Memory B cell (primary cell): Measurements from ENCODE around the gene VPS35L.
"Not testable (repeated sequence)": the region's sequence is repeated elsewhere in the genome, so short reads cannot be mapped to it uniquely, and the experiment has no call there.

Experiments used
- ATAC-seq: fragments of 150-1000 bp; cut with Tn5 transposase; 2 replicates; pipeline ENCODE4 v1.10.0; 2021; ENCODE audit warnings: low read depth, mild to moderate bottlenecking, moderate library complexity
- DNase-seq, 2 donors: peaks; one replicate each; pipeline ENCODE4 v3.0.0; 2022; ENCODE audit warnings: low spot score in 2 of 2
- H3K27ac Mint-ChIP-seq: one replicate; pipeline ENCODE4 v1.8.0; 2022; ENCODE audit warnings: mild to moderate bottlenecking, moderate library complexity, mixed read lengths
- H3K27me3 Mint-ChIP-seq: one replicate; pipeline ENCODE4 v1.8.0; 2022; ENCODE audit warnings: mixed read lengths
- H3K36me3 Mint-ChIP-seq: one replicate; pipeline ENCODE4 v1.8.0; 2022; ENCODE audit warnings: mild to moderate bottlenecking, mixed read lengths
- H3K4me1 Mint-ChIP-seq: one replicate; pipeline ENCODE4 v1.8.0; 2022; ENCODE audit warnings: mixed read lengths
- H3K4me3 Mint-ChIP-seq: one replicate; pipeline ENCODE4 v1.8.0; 2022; ENCODE audit warnings: mild to moderate bottlenecking, moderate library complexity, mixed read lengths
- H3K9me3 Mint-ChIP-seq: one replicate; pipeline ENCODE4 v1.8.0; 2022; ENCODE audit warnings: mixed read lengths

The VPS35L gene

GRCh38 chr16:19523184-19523558, 32.3 kb upstream of the VPS35L start:
- H3K27ac Mint-ChIP-seq: no peak overlapping the region
- H3K9me3 Mint-ChIP-seq: no peaks in the 10 kb centered on the region
- no peaks in the 10 kb centered on the region for H3K27me3 Mint-ChIP-seq
- H3K4me3 Mint-ChIP-seq: no peak overlapping the region
- H3K4me1 Mint-ChIP-seq: peaks cover 31% of the 10 kb centered on the region
- no peak for ATAC-seq
- no peak for DNase-seq
- peaks cover 4% of the 10 kb centered on the region for H3K36me3 Mint-ChIP-seq

- Mint-ChIP-seq H3K36me3 (peaks cover 8% of the 10 kb centered on the region), H3K27ac (peak within 1 kb of the TSS; percentile 92), H3K27me3 (no peaks in the 10 kb centered on the region), H3K4me3 (peak within 1 kb of the TSS; percentile 92), H3K9me3 (no peaks in the 10 kb centered on the region), H3K4me1 (peaks cover 29% of the 10 kb centered on the region)
- DNase-seq (peak; percentile 79 to 90), ATAC-seq (peak; percentile 85)
These were observed 31.7 kb upstream of the VPS35L start, which contains the start of gene CCP110 for GRCh38 chr16:19523559-19524355. Gene CCP110 (plus strand): TSS chr16:19523942. CDS start chr16:19527882, 3,940 bp downstream.

GRCh38 chr16:19524356-19524615, 31.2 kb upstream of the VPS35L start:
- Mint-ChIP-seq H3K36me3 (peaks cover 11% of the 10 kb centered on the region), H3K9me3 (no peaks in the 10 kb centered on the region), H3K27me3 (no peaks in the 10 kb centered on the region), H3K4me1 (peaks cover 29% of the 10 kb centered on the region), H3K27ac (peak overlapping the region; percentile 92), H3K4me3 (peak overlapping the region; percentile 92)
- ATAC-seq: no peak
- no peak for DNase-seq

GRCh38 chr16:19524616-19525384, 30.7 kb upstream of the VPS35L start:
- Mint-ChIP-seq H3K27me3 (no peaks in the 10 kb centered on the region), H3K9me3 (no peaks in the 10 kb centered on the region), H3K27ac (peak overlapping the region; percentile 92), H3K36me3 (peaks cover 11% of the 10 kb centered on the region), H3K4me3 (peak overlapping the region; percentile 92), H3K4me1 (peaks cover 29% of the 10 kb centered on the region)
- no peak for ATAC-seq
- DNase-seq: no peak

GRCh38 chr16:19525385-19525723, 30.1 kb upstream of the VPS35L start:
- no peak for ATAC-seq
- Mint-ChIP-seq H3K9me3 (no peaks in the 10 kb centered on the region), H3K4me3 (peak overlapping the region; percentile 92), H3K36me3 (peaks cover 11% of the 10 kb centered on the region), H3K27ac (peak overlapping the region; percentile 92), H3K4me1 (peaks cover 29% of the 10 kb centered on the region), H3K27me3 (no peaks in the 10 kb centered on the region)
- no peak for DNase-seq

- DNase-seq (no peak), ATAC-seq (no peak)
- Mint-ChIP-seq H3K4me1 (peaks cover 15% of the 10 kb centered on the region), H3K27ac (no peak overlapping the region), H3K36me3 (peaks cover 11% of the 10 kb centered on the region), H3K4me3 (no peak overlapping the region), H3K27me3 (no peaks in the 10 kb centered on the region), H3K9me3 (no peaks in the 10 kb centered on the region)
These were observed 28.3 kb upstream of the VPS35L start for GRCh38 chr16:19527161-19527560.

- H3K9me3 Mint-ChIP-seq: no peaks in the 10 kb centered on the region
- H3K27me3 Mint-ChIP-seq: no peaks in the 10 kb centered on the region
- peaks cover 12% of the 10 kb centered on the region for H3K4me1 Mint-ChIP-seq
- H3K36me3 Mint-ChIP-seq: peaks cover 15% of the 10 kb centered on the region
- ATAC-seq (no peak), DNase-seq (no peak)
- no peak overlapping the region for H3K27ac Mint-ChIP-seq
- no peak overlapping the region for H3K4me3 Mint-ChIP-seq
These were observed 26.8 kb upstream of the VPS35L start for GRCh38 chr16:19528666-19529065.

- no peak for DNase-seq
- H3K27me3 Mint-ChIP-seq: no peaks in the 10 kb centered on the region
- no peak overlapping the region for H3K27ac Mint-ChIP-seq
- H3K4me1 Mint-ChIP-seq: no peaks in the 10 kb centered on the region
- H3K4me3 Mint-ChIP-seq: no peak overlapping the region
- H3K36me3 Mint-ChIP-seq: peaks cover 26% of the 10 kb centered on the region
- no peaks in the 10 kb centered on the region for H3K9me3 Mint-ChIP-seq
- no peak for ATAC-seq
These were observed 22.9 kb upstream of the VPS35L start for GRCh38 chr16:19532601-19533000.

GRCh38 chr16:19540241-19540970, 15.1 kb upstream of the VPS35L start:
- Mint-ChIP-seq H3K9me3 (no peaks in the 10 kb centered on the region), H3K36me3 (peaks cover 33% of the 10 kb centered on the region), H3K4me1 (no peaks in the 10 kb centered on the region), H3K27ac (no peak overlapping the region), H3K27me3 (no peaks in the 10 kb centered on the region), H3K4me3 (no peak overlapping the region)
- ATAC-seq: no peak
- DNase-seq: no peak

GRCh38 chr16:19542138-19542821, 13.2 kb upstream of the VPS35L start:
- Mint-ChIP-seq H3K27me3 (no peaks in the 10 kb centered on the region), H3K4me3 (no peak overlapping the region), H3K9me3 (no peaks in the 10 kb centered on the region), H3K36me3 (peaks cover 24% of the 10 kb centered on the region), H3K27ac (no peak overlapping the region), H3K4me1 (no peaks in the 10 kb centered on the region)
- ATAC-seq (no peak), DNase-seq (no peak)

GRCh38 chr16:19543278-19543996, 12.1 kb upstream of the VPS35L start:
- DNase-seq, H3K27me3 Mint-ChIP-seq, ATAC-seq, H3K4me1 Mint-ChIP-seq, H3K27ac Mint-ChIP-seq, H3K4me3 Mint-ChIP-seq, H3K9me3 Mint-ChIP-seq: not testable (repeated sequence)
- H3K36me3 Mint-ChIP-seq: peaks cover 24% of the 10 kb centered on the region

- Mint-ChIP-seq H3K36me3 (peaks cover 9% of the 10 kb centered on the region), H3K27ac (no peak overlapping the region), H3K4me1 (no peaks in the 10 kb centered on the region), H3K9me3 (no peaks in the 10 kb centered on the region), H3K4me3 (no peak overlapping the region), H3K27me3 (no peaks in the 10 kb centered on the region)
- DNase-seq: no peak
- ATAC-seq: no peak
These were observed 7.4 kb upstream of the VPS35L start for GRCh38 chr16:19548144-19548543.

GRCh38 chr16:19549673-19550072, 5.8 kb upstream of the VPS35L start:
- DNase-seq (no peak), ATAC-seq (no peak)
- no peak overlapping the region for H3K27ac Mint-ChIP-seq
- no peaks in the 10 kb centered on the region for H3K4me1 Mint-ChIP-seq
- no peaks in the 10 kb centered on the region for H3K36me3 Mint-ChIP-seq
- H3K4me3 Mint-ChIP-seq: no peak overlapping the region
- no peaks in the 10 kb centered on the region for H3K27me3 Mint-ChIP-seq
- no peaks in the 10 kb centered on the region for H3K9me3 Mint-ChIP-seq
